HFFc6 (cell line): ENCODE results near the gene EFNA1. TPM values are rescaled to one million over a fixed set of nuclear protein-coding genes. Genes with fewer than 3 reads are reported as not detected.

ENCODE experiments used
- DNase-seq: peaks from one replicate; pipeline ENCODE4 v3.0.0-alpha.2; 2018
- H3K27ac Mint-ChIP-seq: 2 replicates; pipeline ENCODE4 v1.8.0; 2020; ENCODE audit warnings: mild to moderate bottlenecking, mixed read lengths
- H3K27me3 Mint-ChIP-seq: 2 replicates; pipeline ENCODE4 v1.8.0; 2021; ENCODE audit warnings: mild to moderate bottlenecking, moderate library complexity, mixed read lengths; ENCODE audit not compliant: insufficient read depth
- H3K36me3 Mint-ChIP-seq: 2 replicates; pipeline ENCODE4 v1.8.0; 2021; ENCODE audit warnings: low read depth, mixed read lengths
- H3K4me1 Mint-ChIP-seq: 2 replicates; pipeline ENCODE4 v1.8.0; 2020; ENCODE audit warnings: low read depth, mixed read lengths
- H3K4me3 Mint-ChIP-seq: 2 replicates; pipeline ENCODE4 v1.8.0; 2020; ENCODE audit warnings: mild to moderate bottlenecking, moderate library complexity, mixed read lengths
- H3K9me3 Mint-ChIP-seq: 2 replicates; pipeline ENCODE4 v1.8.0; 2020; ENCODE audit warnings: mild to moderate bottlenecking, mixed read lengths
- total RNA-seq, 6 experiments: library from RNA; stranded (reverse); fragmentation: NEBNext Ultra II Directional; extraction: Animal tissue kit (Norgen Biotek cat#: 25700); gene quantifications; 2 replicates in 1 of 6; 3 replicates in 5 of 6; pipeline ENCODE4 v1.2.3, GENCODE V29; 2021
- TF ChIP-seq, protein P1 (sequence below): fragments of 200-600 bp; sonication (generic); IDR thresholded peaks from 2 replicates; pipeline ENCODE4 v1.5.0; 2021; ENCODE audit warnings: antibody characterized with exemption, mild to moderate bottlenecking

EFNA1 gene
- total RNA-seq, 6 experiments from 2014 or later: 0.19 TPM; not detected in 5

DNA sequence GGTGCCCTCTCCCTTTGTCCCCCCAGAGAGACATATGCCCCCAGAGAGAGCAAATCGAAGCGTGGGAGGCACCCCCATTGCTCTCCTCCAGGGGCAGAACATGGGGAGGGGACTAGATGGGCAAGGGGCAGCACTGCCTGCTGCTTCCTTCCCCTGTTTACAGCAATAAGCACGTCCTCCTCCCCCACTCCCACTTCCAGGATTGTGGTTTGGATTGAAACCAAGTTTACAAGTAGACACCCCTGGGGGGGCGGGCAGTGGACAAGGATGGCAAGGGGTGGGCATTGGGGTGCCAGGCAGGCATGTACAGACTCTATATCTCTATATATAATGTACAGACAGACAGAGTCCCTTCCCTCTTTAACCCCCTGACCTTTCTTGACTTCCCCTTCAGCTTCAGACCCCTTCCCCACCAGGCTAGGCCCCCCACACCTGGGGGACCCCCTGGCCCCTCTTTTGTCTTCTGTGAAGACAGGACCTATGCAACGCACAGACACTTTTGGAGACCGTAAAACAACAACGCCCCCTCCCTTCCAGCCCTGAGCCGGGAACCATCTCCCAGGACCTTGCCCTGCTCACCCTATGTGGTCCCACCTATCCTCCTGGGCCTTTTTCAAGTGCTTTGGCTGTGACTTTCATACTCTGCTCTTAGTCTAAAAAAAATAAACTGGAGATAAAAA is 40.7 kb upstream of the EFNA1 start:
- no peaks in the 10 kb centered on the region for H3K36me3 Mint-ChIP-seq
- H3K27me3 Mint-ChIP-seq: peaks cover 25% of the 10 kb centered on the region
- DNase-seq: no peak
- TF ChIP-seq, protein P1, sequence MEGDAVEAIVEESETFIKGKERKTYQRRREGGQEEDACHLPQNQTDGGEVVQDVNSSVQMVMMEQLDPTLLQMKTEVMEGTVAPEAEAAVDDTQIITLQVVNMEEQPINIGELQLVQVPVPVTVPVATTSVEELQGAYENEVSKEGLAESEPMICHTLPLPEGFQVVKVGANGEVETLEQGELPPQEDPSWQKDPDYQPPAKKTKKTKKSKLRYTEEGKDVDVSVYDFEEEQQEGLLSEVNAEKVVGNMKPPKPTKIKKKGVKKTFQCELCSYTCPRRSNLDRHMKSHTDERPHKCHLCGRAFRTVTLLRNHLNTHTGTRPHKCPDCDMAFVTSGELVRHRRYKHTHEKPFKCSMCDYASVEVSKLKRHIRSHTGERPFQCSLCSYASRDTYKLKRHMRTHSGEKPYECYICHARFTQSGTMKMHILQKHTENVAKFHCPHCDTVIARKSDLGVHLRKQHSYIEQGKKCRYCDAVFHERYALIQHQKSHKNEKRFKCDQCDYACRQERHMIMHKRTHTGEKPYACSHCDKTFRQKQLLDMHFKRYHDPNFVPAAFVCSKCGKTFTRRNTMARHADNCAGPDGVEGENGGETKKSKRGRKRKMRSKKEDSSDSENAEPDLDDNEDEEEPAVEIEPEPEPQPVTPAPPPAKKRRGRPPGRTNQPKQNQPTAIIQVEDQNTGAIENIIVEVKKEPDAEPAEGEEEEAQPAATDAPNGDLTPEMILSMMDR: no peak
- no peaks in the 10 kb centered on the region for H3K9me3 Mint-ChIP-seq
- H3K27ac Mint-ChIP-seq: no peak overlapping the region
- peaks cover 18% of the 10 kb centered on the region for H3K4me1 Mint-ChIP-seq
- H3K4me3 Mint-ChIP-seq: no peak overlapping the region

DNA sequence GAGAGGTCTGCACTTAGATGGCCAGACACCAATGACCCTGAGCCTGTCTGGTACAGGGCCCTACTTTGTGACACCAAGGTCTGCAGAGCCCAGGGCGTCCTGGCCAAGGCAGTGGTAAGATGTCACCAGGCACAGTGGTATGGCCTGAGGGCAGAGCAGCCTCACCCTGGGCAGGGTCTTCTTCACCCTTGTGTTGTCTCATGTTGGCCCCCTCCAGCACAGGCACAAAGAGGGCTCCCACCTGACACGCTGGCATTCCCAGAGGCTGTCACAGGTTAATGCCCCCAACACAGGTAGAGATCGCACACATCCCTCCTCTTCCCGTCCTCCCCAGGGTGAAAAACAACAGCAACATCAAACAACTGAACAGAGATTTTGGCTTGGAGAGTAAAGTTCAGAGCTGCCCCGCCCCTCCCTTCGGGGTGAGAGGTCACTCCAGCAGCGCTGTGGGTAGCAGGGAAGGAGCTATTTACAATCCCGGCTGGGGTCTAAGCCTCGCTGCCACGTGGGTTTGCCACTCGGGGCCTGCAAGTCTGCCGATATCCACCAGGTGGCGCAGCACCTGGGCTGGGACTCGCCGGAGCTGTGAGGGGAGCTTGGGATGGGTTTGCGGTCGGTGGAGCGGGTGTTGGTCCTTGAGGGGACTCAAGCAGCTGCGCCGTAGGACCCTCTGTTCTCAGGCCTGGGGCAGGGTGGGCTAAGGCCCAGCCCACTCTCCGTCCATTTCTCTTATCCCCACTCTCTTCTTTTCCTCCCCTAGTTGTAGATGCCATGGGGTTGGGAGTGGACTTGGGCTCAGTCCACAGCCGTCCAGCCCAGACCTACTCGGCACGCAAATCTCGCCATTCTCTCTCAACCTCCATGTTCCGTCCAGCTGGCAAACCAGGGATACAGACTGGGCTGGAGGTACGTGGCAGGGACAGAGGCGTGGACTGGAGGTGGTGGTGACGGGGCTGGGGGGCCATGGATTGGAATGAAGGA is 36.3 kb upstream of the EFNA1 start:
- TF ChIP-seq, protein P1: peak; percentile 100
- DNase-seq: peak; percentile 21
- Mint-ChIP-seq H3K36me3 (no peaks in the 10 kb centered on the region), H3K27ac (no peak overlapping the region), H3K4me3 (no peak overlapping the region; the same call in 1 of the 2 replicates), H3K27me3 (peaks cover 10% of the 10 kb centered on the region), H3K4me1 (peaks cover 15% of the 10 kb centered on the region), H3K9me3 (no peaks in the 10 kb centered on the region)

DNA sequence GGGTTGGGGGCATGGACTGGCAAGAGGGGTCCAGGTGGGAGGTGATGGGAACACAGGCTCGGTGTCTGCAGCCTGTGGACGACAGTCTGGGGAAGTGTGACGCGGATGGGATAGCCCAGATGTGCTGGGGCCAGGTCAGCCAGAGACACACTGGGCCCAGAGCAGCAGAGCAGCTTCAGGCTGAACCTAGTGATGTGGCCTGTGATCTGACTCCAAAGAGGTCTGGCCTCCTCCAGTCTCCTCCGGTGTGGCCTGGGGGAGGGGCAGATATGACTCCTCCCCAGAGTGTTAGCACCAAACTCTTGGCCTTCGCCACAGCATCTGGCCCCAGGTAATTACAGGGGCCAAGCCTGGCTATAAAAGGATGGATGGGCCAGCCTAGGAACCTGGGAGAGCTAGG is 35.5 kb upstream of the EFNA1 start:
- H3K4me3 Mint-ChIP-seq: no peak overlapping the region

DNA sequence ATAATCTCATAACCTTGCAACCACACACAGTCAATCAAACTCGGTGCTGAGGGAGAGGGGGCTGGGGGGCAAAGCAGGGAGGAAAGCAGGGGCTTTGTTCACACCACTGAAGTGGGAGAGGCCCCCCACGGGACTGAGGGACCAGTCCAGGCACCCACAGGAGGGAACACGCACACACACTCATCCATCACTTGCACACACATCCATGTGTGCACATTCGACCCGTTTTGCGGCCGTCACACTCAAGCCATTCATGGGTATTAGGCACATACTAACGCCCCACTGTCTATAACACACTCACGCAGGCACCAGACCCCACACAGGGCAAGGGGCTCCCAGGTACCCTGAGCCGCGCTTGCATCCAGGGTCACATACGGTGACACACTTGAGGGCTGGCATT is 35.0 kb upstream of the EFNA1 start:
- Mint-ChIP-seq H3K4me3 (no peak overlapping the region), H3K27me3 (peaks cover 14% of the 10 kb centered on the region), H3K9me3 (no peaks in the 10 kb centered on the region), H3K36me3 (no peaks in the 10 kb centered on the region), H3K4me1 (peaks cover 15% of the 10 kb centered on the region), H3K27ac (no peak overlapping the region)
- DNase-seq: no peak
- TF ChIP-seq, protein P1: no peak

More for the DNA sequence above, 35.5 kb upstream of the EFNA1 start:
- Mint-ChIP-seq H3K9me3 (no peaks in the 10 kb centered on the region), H3K27ac (no peak overlapping the region), H3K36me3 (no peaks in the 10 kb centered on the region), H3K27me3 (peaks cover 13% of the 10 kb centered on the region), H3K4me1 (peaks cover 15% of the 10 kb centered on the region)
- DNase-seq: no peak
- TF ChIP-seq, protein P1: no peak

DNA sequence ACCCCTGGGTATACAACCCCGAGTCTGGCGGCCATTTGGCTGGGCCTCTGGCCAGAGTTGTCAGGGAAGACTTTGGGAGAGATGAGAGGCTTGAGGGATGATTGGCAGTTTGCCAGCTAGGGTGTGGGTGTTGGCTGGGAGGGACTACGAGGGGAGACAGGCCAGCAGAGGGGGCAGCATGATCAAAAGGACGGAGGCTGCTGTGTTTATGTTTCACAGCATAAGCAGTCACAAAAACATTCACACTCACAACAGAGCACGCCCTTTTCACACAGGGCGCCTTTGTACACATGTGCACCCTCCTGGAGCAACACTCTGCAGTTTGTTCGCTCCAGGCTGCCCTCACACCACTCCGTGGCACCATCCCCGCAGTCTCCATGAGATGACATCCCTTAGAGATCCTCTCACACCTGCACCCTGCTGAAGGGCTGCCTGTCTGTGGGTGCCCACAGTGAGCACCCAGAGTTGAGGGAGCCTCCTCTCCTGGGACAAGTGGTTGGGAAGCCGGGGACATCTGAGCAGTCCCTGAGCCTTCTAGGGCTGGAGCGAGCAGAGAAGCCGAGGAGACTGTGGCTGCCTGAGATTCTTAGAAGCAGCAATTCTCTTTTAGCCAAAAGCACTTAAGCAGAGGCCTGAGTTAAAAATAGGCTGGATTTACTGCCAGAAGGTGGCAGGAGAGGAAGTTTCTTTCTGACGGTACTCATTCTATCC is 33.6 kb upstream of the EFNA1 start:
- peak; percentile 45 for DNase-seq
- Mint-ChIP-seq H3K27me3 (peaks cover 11% of the 10 kb centered on the region), H3K4me3 (no peak overlapping the region), H3K9me3 (no peaks in the 10 kb centered on the region), H3K4me1 (peaks cover 15% of the 10 kb centered on the region), H3K27ac (peak overlapping the region; percentile 37; the same call in 1 of the 2 replicates), H3K36me3 (no peaks in the 10 kb centered on the region)
- TF ChIP-seq, protein P1: peak; percentile 65
